Fibroblast of lung (primary cell): ENCODE measurements around the gene RBMS1.

Experiments
- EZH2 ChIP-seq: IDR thresholded peaks from 2 replicates; pipeline ENCODE4 v1.5.1; 2012; ENCODE audit warnings: low read length, control low read depth, mild to moderate bottlenecking; ENCODE audit errors: missing control alignments
- TF ChIP-seq, protein P1 (sequence below), 2 donors: IDR thresholded peaks in 1 of 2; conservative IDR thresholded peaks in 1 of 2; 1 replicate in 1 of 2; 2 replicates in 1 of 2; pipeline ENCODE4 v1.5.1; 2011 to 2012; ENCODE audit warnings: low read length in 2 of 2, control low read depth in 1 of 2, inconsistent platforms in 1 of 2, low read depth in 1 of 2, mild to moderate bottlenecking in 1 of 2

- TF ChIP-seq, protein P1, sequence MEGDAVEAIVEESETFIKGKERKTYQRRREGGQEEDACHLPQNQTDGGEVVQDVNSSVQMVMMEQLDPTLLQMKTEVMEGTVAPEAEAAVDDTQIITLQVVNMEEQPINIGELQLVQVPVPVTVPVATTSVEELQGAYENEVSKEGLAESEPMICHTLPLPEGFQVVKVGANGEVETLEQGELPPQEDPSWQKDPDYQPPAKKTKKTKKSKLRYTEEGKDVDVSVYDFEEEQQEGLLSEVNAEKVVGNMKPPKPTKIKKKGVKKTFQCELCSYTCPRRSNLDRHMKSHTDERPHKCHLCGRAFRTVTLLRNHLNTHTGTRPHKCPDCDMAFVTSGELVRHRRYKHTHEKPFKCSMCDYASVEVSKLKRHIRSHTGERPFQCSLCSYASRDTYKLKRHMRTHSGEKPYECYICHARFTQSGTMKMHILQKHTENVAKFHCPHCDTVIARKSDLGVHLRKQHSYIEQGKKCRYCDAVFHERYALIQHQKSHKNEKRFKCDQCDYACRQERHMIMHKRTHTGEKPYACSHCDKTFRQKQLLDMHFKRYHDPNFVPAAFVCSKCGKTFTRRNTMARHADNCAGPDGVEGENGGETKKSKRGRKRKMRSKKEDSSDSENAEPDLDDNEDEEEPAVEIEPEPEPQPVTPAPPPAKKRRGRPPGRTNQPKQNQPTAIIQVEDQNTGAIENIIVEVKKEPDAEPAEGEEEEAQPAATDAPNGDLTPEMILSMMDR (conservative IDR thresholded peaks at IDR 0.05 in 1 of 2, IDR thresholded peaks at IDR 0.05 in 1 of 2; ENCODE audit: low read depth in 1 of 2, low read length in 2 of 2): no peak
- no peak for TF ChIP-seq EZH2
Observed at GRCh38 chr2:160417745-160418397, 75.7 kb downstream of the RBMS1 start.
